ENCODE data around the gene MCTP2. TPM values are rescaled to one million over a fixed set of nuclear protein-coding genes. Genes with fewer than 3 reads are reported as not detected.

Gene MCTP2
- total and polyA plus RNA-seq, 9 donors, result 0.33 to 1.7 (median 0.61) TPM

DNA sequence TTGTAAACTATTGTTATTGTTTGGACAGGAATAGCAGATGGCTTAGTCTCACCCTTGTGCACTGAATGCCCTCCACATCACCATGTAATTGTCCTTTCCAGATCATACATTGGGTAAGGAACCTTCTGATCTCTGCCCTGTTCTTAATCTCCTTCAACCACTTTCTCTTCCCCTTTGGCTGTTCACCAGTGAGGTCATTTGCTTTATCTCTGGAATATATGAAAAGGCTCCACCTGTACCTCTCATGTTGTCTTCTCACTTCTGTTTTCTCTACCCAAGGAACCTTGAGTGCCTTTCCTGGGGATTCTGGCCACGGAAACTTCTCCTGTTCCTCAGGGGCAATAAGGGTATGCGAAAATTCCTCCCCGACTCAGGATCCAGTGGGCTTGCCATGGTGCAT lies 28.5 kb downstream of the MCTP2 start:
- Histone ChIP-seq H3K4me3 (ENCODE audit: low read length) (no peak overlapping the region), H3K4me1 (ENCODE audit: control insufficient read depth, insufficient read depth, low read length) (no peaks in the 10 kb centered on the region), H3K27me3 (ENCODE audit: control insufficient read depth, insufficient read depth, low read length) (no peaks in the 10 kb centered on the region), H3K9me3 (replicated peaks; ENCODE audit: control insufficient read depth, low read depth, low read length) (no peaks in the 10 kb centered on the region), H3K36me3 (ENCODE audit: control insufficient read depth, insufficient read depth, low read length) (no peaks in the 10 kb centered on the region), H3K27ac (ENCODE audit: low read length) (no peak overlapping the region)
- DNase-seq, result no peak
- 60% methylated on average over 3 of the region's 3 CpGs for WGBS (ENCODE audit: insufficient coverage)

DNA sequence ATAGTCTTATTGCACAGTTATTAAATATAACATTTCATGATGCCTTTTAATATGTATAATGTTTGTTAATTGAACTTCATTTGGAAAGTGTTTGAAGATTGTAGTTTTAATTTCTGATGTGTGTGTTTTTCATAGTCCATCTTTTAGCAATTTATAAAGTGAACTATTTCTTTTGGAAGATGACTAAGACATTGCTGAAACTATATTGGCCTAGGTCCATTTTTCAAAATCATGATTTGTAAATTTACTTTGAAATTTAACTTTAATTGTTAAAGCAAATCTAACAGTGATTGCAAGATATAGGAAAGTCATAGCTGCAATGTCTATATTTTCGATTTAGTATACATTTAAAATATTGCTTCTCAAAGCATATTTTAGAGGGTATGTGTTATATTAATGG lies 30.8 kb downstream of the MCTP2 start:
- no peak for DNase-seq
- no peaks in the 10 kb centered on the region for H3K36me3 ChIP-seq (ENCODE audit: control insufficient read depth, insufficient read depth, low read length)
- H3K4me1 ChIP-seq (ENCODE audit: control insufficient read depth, insufficient read depth, low read length), result no peaks in the 10 kb centered on the region
- no CpG with 5 or more reads among the region's 1 CpG for WGBS (ENCODE audit: insufficient coverage)
- no peaks in the 10 kb centered on the region for H3K27me3 ChIP-seq (ENCODE audit: control insufficient read depth, insufficient read depth, low read length)
- no peak overlapping the region for H3K27ac ChIP-seq (ENCODE audit: low read length)
- no peak overlapping the region for H3K4me3 ChIP-seq (ENCODE audit: low read length)
- H3K9me3 ChIP-seq (replicated peaks; ENCODE audit: control insufficient read depth, low read depth, low read length), result no peaks in the 10 kb centered on the region

DNA sequence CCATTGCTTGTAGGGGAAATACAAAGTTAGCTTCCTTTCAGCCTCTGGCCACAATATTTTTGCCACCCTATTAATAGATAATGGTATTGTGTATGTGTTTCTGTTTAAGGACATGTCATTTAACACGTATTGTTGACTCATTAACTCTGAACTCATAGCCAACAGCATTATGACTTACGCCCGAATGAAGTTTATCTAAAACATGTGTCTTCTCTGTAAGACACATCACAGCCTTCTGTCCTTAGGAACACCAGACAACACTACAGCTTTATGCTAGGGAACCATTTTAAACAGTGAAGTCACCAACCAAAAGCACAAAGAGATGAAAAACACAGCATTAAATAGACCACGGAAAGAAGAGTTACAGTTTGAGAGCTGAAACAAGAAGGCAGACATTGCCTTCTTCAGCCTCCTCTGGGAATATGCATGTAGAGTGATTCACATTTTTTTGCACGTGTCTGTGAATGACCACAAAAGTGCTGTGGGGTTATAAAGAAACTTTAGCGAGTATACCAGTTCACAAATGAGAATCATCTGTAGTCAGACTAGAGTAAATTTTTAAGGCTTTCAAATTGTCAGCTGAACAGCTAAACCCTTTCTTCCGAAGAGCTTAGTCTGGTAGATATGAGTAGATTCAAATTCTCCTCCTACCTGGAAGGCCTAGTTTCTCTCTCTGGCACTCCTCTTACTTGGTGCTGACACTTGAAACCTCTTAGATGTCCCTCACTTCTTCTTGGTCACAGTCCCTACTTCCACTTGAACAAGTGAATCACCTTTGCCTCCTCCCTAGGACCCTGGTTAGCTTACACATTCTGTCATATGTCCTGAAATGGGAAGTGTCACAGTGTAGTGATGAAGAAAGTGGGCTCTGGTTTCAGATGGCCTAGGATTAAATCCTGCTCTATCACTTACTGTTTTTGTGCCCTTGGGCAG lies 32.2 kb downstream of the MCTP2 start:
- 64% methylated on average over 4 of the region's 7 CpGs for WGBS (ENCODE audit: insufficient coverage)
- Histone ChIP-seq H3K4me3 (ENCODE audit: low read length) (no peak overlapping the region), H3K36me3 (ENCODE audit: control insufficient read depth, insufficient read depth, low read length) (no peaks in the 10 kb centered on the region), H3K27ac (ENCODE audit: low read length) (no peak overlapping the region), H3K27me3 (ENCODE audit: control insufficient read depth, insufficient read depth, low read length) (no peaks in the 10 kb centered on the region), H3K4me1 (ENCODE audit: control insufficient read depth, insufficient read depth, low read length) (no peaks in the 10 kb centered on the region), H3K9me3 (replicated peaks; ENCODE audit: control insufficient read depth, low read depth, low read length) (no peaks in the 10 kb centered on the region)
- DNase-seq, result peak; percentile 30

- H3K27ac ChIP-seq (ENCODE audit: low read length), result no peak overlapping the region
- no peak overlapping the region for H3K4me3 ChIP-seq (ENCODE audit: low read length)
- H3K27me3 ChIP-seq (ENCODE audit: control insufficient read depth, insufficient read depth, low read length), result no peaks in the 10 kb centered on the region
- H3K9me3 ChIP-seq (replicated peaks; ENCODE audit: control insufficient read depth, low read depth, low read length), result no peaks in the 10 kb centered on the region
- H3K4me1 ChIP-seq (ENCODE audit: control insufficient read depth, insufficient read depth, low read length), result no peaks in the 10 kb centered on the region
- no CpG with 5 or more reads among the region's 4 CpGs for WGBS (ENCODE audit: insufficient coverage)
- H3K36me3 ChIP-seq (ENCODE audit: control insufficient read depth, insufficient read depth, low read length), result no peaks in the 10 kb centered on the region
- DNase-seq, result no peak
These were observed 33.6 kb downstream of the MCTP2 start for GRCh38 chr15:94265009-94265408.

- Histone ChIP-seq H3K4me3 (ENCODE audit: low read length) (no peak overlapping the region), H3K27me3 (ENCODE audit: control insufficient read depth, insufficient read depth, low read length) (no peaks in the 10 kb centered on the region), H3K27ac (ENCODE audit: low read length) (no peak overlapping the region), H3K4me1 (ENCODE audit: control insufficient read depth, insufficient read depth, low read length) (no peaks in the 10 kb centered on the region), H3K9me3 (replicated peaks; ENCODE audit: control insufficient read depth, low read depth, low read length) (no peaks in the 10 kb centered on the region), H3K36me3 (ENCODE audit: control insufficient read depth, insufficient read depth, low read length) (no peaks in the 10 kb centered on the region)
- no CpG with 5 or more reads among the region's 6 CpGs for WGBS (ENCODE audit: insufficient coverage)
- DNase-seq, result no peak
These were observed 34.6 kb downstream of the MCTP2 start for GRCh38 chr15:94265982-94266381.

- whole genome bisulfite sequencing (ENCODE audit: insufficient coverage), result no CpG with 5 or more reads among the region's 3 CpGs
- DNase-seq, result no peak
- Histone ChIP-seq H3K9me3 (replicated peaks; ENCODE audit: control insufficient read depth, low read depth, low read length) (no peaks in the 10 kb centered on the region), H3K4me3 (ENCODE audit: low read length) (no peak overlapping the region), H3K27me3 (ENCODE audit: control insufficient read depth, insufficient read depth, low read length) (no peaks in the 10 kb centered on the region), H3K36me3 (ENCODE audit: control insufficient read depth, insufficient read depth, low read length) (no peaks in the 10 kb centered on the region), H3K27ac (ENCODE audit: low read length) (no peak overlapping the region), H3K4me1 (ENCODE audit: control insufficient read depth, insufficient read depth, low read length) (no peaks in the 10 kb centered on the region)
These were observed 35.4 kb downstream of the MCTP2 start for GRCh38 chr15:94266789-94267188.

DNA sequence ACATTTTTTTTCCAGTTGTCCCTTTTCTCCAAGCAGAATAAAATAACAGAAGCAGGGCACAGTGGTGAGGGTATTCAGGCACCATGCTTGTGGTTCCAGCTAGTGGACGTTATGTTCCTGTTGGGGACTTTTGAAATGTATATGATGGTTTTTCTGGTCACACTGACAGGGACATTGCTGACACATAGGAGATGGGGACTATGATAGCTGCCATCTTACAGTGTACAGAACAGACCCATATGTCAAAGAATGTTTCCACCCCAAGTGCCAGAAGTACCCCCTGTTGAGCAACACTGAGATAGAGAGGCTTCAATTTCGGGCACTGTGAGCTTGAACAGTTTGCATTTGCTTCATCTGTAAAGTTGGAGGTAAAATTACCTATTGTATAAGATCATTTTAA lies 38.6 kb downstream of the MCTP2 start:
- no CpG with 5 or more reads among the region's 2 CpGs for WGBS (ENCODE audit: insufficient coverage)
- no peak overlapping the region for H3K27ac ChIP-seq (ENCODE audit: low read length)
- no peaks in the 10 kb centered on the region for H3K27me3 ChIP-seq (ENCODE audit: control insufficient read depth, insufficient read depth, low read length)
- no peaks in the 10 kb centered on the region for H3K9me3 ChIP-seq (replicated peaks; ENCODE audit: control insufficient read depth, low read depth, low read length)
- H3K36me3 ChIP-seq (ENCODE audit: control insufficient read depth, insufficient read depth, low read length), result no peaks in the 10 kb centered on the region
- H3K4me3 ChIP-seq (ENCODE audit: low read length), result no peak overlapping the region
- no peaks in the 10 kb centered on the region for H3K4me1 ChIP-seq (ENCODE audit: control insufficient read depth, insufficient read depth, low read length)
- no peak for DNase-seq

DNA sequence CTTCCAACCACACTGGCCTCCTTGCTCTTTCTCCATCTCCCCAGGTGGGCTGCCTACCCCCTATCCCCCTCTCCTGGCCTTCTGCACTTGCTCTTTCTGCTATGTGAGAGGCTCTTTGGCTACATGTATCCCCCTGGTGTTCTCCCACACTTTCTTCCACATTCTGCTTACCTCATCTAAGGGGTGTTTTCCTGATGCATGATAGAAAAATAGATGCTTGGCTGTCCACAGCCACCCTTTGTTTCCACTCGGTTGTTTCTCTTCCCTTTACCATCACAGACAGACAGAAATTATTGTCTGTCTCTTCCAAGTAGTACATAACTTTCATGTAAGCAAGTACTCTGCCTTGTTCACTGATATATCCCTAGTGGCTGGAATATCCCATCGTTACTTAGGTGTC lies 39.2 kb downstream of the MCTP2 start:
- no peak for DNase-seq
- no CpG with 5 or more reads among the region's 2 CpGs for WGBS (ENCODE audit: insufficient coverage)

GRCh38 chr15:94272251-94272898 lies 41.0 kb downstream of the MCTP2 start:
- WGBS (ENCODE audit: insufficient coverage), result 68% methylated on average over 5 of the region's 7 CpGs
- Histone ChIP-seq H3K36me3 (ENCODE audit: control insufficient read depth, insufficient read depth, low read length) (no peaks in the 10 kb centered on the region), H3K4me1 (ENCODE audit: control insufficient read depth, insufficient read depth, low read length) (no peaks in the 10 kb centered on the region), H3K27me3 (ENCODE audit: control insufficient read depth, insufficient read depth, low read length) (no peaks in the 10 kb centered on the region), H3K27ac (ENCODE audit: low read length) (no peak overlapping the region), H3K4me3 (ENCODE audit: low read length) (no peak overlapping the region), H3K9me3 (replicated peaks; ENCODE audit: control insufficient read depth, low read depth, low read length) (no peaks in the 10 kb centered on the region)
- no peak for DNase-seq

More for the DNA sequence above, 39.2 kb downstream of the MCTP2 start:
- Histone ChIP-seq H3K9me3 (replicated peaks; ENCODE audit: control insufficient read depth, low read depth, low read length) (no peaks in the 10 kb centered on the region), H3K27ac (ENCODE audit: low read length) (no peak overlapping the region), H3K36me3 (ENCODE audit: control insufficient read depth, insufficient read depth, low read length) (no peaks in the 10 kb centered on the region), H3K4me1 (ENCODE audit: control insufficient read depth, insufficient read depth, low read length) (no peaks in the 10 kb centered on the region), H3K4me3 (ENCODE audit: low read length) (no peak overlapping the region), H3K27me3 (ENCODE audit: control insufficient read depth, insufficient read depth, low read length) (no peaks in the 10 kb centered on the region)

GRCh38 chr15:94273826-94274225 lies 42.5 kb downstream of the MCTP2 start:
- no peak for DNase-seq
- no CpG with 5 or more reads among the region's 1 CpG for WGBS (ENCODE audit: insufficient coverage)
- Histone ChIP-seq H3K4me3 (ENCODE audit: low read length) (no peak overlapping the region), H3K4me1 (ENCODE audit: control insufficient read depth, insufficient read depth, low read length) (no peaks in the 10 kb centered on the region), H3K9me3 (replicated peaks; ENCODE audit: control insufficient read depth, low read depth, low read length) (no peaks in the 10 kb centered on the region), H3K27ac (ENCODE audit: low read length) (no peak overlapping the region), H3K27me3 (ENCODE audit: control insufficient read depth, insufficient read depth, low read length) (no peaks in the 10 kb centered on the region), H3K36me3 (ENCODE audit: control insufficient read depth, insufficient read depth, low read length) (no peaks in the 10 kb centered on the region)

Data from muscle of leg (tissue), 11 donors.